ENCODE results near the gene SUMO3.

The SUMO3 gene

DNA sequence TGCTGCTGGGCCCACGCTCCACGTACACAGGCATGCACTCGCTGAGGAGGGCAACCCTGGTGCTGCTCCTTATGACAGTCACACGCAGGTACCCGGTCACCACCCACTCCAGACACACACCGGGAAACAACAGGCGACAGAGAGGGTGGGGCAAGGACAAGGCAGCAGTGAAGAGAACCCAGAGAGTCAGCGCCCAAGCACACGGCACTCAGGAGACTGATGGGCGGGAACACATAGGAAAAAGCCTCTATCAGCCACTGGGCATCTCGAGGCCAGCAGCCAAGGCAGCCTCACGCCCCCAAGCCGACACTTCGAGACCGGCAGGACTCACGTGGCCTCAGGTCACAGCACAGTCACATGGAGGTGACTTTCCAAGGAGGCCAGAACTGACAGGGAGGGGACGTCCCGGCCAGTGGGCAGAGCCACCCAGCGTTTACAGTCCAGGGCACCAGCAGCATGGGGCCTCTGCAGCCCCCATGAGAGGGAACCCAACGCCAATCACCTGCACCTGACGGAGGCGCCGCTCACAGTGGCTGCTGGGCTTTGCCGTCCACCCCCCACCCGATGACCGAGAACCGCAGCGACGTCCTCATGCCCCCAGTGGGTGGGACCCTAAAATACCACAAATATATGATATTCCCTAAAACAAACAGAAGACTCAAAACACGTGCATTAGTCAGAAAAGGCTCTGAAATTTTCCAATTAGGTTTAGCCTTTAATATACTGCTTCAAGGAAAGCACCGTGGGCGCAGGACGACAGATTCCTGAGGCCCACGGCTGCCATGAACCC is 35.9 kb upstream of the SUMO3 start:
- TF ChIP-seq, protein P1, sequence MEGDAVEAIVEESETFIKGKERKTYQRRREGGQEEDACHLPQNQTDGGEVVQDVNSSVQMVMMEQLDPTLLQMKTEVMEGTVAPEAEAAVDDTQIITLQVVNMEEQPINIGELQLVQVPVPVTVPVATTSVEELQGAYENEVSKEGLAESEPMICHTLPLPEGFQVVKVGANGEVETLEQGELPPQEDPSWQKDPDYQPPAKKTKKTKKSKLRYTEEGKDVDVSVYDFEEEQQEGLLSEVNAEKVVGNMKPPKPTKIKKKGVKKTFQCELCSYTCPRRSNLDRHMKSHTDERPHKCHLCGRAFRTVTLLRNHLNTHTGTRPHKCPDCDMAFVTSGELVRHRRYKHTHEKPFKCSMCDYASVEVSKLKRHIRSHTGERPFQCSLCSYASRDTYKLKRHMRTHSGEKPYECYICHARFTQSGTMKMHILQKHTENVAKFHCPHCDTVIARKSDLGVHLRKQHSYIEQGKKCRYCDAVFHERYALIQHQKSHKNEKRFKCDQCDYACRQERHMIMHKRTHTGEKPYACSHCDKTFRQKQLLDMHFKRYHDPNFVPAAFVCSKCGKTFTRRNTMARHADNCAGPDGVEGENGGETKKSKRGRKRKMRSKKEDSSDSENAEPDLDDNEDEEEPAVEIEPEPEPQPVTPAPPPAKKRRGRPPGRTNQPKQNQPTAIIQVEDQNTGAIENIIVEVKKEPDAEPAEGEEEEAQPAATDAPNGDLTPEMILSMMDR (conservative IDR thresholded peaks at IDR 0.05; ENCODE audit: low read length), result no peak
- no peak for DNase-seq (ENCODE audit: low read depth)

DNA sequence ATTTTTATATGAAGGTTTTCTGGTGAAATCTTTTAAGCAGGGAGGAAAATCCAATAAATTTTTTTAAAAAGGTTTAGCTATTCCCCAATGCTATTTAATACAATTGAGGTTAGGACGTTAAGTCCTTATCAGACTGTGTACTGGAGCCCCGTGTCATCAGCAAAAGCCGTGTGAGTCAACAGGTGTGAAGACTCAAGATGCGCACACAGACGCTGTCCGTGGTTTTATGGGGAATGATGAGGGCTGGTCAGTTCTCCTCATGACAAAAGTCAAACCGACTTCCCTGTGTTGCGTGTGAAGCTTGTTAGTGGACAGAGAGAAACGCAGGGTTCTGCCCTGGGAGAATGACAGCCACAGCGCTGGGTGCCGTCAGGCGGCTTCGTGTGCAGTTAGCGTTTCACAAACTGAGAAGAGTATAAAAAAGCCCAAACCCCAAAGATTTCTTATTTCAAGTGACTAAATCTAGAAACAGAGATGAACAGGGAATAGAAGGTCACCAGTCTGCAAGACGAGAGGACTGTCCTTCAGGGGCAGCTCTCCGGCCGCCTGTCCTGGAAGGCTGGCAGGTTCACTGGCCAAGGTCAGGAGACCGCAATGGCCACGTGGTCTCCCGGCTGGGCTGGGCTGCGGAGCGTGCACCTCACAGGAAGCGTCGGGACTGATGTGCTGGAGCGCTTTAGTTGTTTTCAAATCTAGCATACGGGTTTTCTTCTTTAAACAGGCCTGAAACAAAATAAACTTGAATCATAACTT is 33.2 kb upstream of the SUMO3 start:
- TF ChIP-seq, protein P1 (conservative IDR thresholded peaks at IDR 0.05; ENCODE audit: low read length), result no peak

More for the DNA sequence above, 35.9 kb upstream of the SUMO3 start:
- no peak overlapping the region for H3K4me3 ChIP-seq (ENCODE audit: low read length)

DNA sequence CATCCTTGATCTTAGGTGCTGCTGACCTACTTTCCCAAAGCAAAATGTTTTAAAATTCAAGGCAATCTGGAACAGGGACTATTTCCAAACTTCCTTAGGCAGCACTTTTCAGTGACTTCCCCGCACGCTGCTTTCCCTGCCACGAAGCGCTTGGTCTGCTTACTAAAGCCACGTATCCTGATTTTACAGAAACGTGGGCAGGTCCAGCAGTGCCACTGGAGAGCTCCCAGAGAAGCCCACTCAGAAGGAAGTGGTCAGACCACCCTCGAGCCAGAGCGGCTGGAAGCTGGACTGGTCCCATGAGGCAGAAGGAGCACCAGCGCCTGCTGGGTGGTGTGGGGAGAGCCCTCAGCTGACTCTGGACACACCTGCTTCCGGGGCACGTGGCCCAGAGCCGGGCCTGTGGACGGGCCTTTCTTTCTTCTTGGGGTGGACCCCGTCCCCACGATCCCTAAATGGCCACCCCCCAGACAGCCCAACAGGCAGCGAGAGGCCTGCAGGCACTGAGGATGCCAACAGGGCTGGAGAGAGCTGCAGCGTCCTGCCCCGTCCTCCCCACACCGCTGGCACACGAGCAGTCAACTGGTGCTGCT is 32.4 kb upstream of the SUMO3 start:
- TF ChIP-seq, protein P1 (conservative IDR thresholded peaks at IDR 0.05; ENCODE audit: low read length), result no peak
- H3K4me3 ChIP-seq (ENCODE audit: low read length), result no peak overlapping the region
- no peak for DNase-seq (ENCODE audit: low read depth)

More for the DNA sequence above, 33.2 kb upstream of the SUMO3 start:
- no peak overlapping the region for H3K4me3 ChIP-seq (ENCODE audit: low read length)
- no peak for DNase-seq (ENCODE audit: low read depth)

DNA sequence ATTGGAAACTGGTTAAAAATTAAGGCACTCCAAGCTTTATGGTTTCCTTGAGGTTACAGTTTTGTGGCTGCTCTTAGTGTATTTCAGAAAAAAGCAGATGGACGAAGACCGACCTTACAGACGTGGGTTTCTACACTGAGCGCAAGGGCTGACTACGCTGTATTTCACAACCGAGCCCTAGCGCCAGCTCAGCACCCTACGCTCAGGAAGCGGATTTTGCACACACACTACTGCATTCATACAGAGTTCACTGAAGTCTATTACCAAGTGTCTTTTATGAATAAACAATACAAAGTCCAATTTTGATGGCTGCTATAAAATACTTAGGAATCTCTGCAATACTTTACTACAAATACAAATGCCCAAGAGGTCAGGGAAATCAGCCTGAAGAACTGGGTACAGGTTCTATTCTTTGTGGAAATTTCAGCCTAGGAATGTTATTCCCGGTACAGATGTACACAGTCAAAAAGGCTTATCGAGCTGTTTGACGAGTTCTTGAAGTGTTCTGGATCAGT is 31.8 kb upstream of the SUMO3 start:
- TF ChIP-seq, protein P1 (conservative IDR thresholded peaks at IDR 0.05; ENCODE audit: low read length), result no peak
- H3K4me3 ChIP-seq (ENCODE audit: low read length), result no peak overlapping the region
- no peak for DNase-seq (ENCODE audit: low read depth)

DNA sequence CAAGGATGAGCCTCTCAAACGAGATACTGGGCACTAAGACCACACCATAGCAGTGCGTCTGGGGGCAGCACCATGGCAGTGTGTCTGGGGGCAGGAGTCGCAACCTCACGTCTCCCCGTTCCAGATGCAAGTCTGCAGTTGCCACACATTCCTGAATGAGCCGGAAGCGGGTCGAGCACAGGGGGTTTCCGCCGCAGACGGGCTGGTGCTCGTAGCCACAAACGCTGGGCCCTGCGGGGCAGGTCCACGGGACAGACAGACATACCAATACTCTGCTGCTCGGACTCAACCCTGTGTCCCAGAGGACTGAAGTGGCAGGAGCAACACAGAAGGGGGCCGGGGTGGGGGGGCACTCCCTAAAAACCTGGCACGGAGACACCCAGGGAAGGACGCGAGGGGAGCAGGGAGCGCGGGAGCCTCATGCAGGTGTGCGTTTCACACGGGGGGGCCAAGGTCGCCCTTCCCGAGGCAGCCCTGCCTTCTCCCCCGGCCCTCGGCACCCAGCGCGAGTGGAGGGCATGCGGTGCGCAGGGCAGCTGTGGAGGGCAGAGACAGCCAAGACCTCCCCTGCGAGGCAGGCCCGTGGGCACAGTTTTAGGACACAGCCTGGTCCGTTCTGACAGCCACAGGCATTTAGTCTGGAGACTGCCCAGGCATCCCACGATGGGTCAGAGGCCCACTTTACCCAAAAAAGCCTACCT is 31.1 kb upstream of the SUMO3 start:
- H3K4me3 ChIP-seq (ENCODE audit: low read length), result no peak overlapping the region
- TF ChIP-seq, protein P1 (conservative IDR thresholded peaks at IDR 0.05; ENCODE audit: low read length), result no peak
- no peak for DNase-seq (ENCODE audit: low read depth)

DNA sequence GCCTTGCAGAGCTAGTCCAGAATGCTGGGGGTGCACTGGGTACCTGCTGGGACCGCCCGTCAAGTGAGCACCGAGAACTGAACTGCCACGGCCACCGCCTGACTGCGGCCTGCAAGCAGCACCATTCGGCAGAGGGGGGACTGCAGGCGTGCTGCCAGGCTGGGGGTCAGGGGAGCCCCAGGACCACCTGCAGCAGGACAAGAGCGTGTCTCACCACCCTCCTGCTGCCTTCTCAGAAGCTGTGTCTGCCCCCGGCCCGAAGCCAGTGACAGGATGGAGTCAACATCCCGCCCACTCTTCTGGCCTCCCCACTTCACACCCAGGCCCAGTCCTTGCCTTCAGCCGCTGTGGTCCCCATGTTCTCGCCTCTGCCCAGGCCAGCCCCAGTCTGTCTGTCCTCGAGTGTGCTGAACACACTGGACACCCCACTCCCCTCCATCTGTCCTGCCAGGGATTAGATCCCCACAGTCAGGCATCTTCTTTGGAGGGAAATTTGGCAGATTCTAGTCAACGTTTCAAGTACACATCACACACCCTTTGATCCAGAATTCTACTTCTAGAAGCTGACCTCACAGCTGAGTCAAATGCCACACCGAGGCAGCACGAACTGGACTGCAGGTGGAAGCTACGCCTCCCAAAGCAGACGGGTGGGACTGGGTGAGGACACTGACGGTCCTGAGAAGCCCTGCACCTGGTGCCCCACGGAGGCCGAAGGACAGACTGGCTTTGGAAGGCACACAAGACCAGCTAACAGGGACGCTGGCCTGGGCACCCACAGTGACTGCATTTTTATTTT is 29.6 kb upstream of the SUMO3 start:
- DNase-seq (ENCODE audit: low read depth), result no peak
- TF ChIP-seq, protein P1 (conservative IDR thresholded peaks at IDR 0.05; ENCODE audit: low read length), result no peak
- no peak overlapping the region for H3K4me3 ChIP-seq (ENCODE audit: low read length)

All from AG10803 (cell line).